Heart left ventricle (tissue), 13 donors: ENCODE results near the gene MRS2.

Experiments used
- POLR2A ChIP-seq, 2 donors: fragments of 450-650 bp; IDR thresholded peaks; one replicate each; pipeline ENCODE4 v1.6.1; 2017; ENCODE audit warnings: antibody characterized with exemption in 2 of 2, mild to moderate bottlenecking in 2 of 2, moderate library complexity in 2 of 2
- TF ChIP-seq, protein P1 (sequence below), 12 donors: fragments of 200-600 bp; sonication (generic) in 4 of 12; IDR thresholded peaks; one replicate each; pipeline versions ENCODE4 v1.5.0 to v1.8.0; 2018 to 2022; ENCODE audit warnings: antibody characterized with exemption in 12 of 12, mild to moderate bottlenecking in 5 of 12
- donor health status: ischemic (EF 13 %, LVEDD 7.1; RV severe dilation, severe dysfunction).
- donor health status: DM: no; HTN: yes; CAD: no.
- donor health status: DM: no; HTN: no; CAD: no.
- donor health status: ischemic (EF 25% LVEDD 6.9; RV normal size, moderate dysfunction).
- donor health status: ischemic (EF 25% LVEDD 5.7; RV mildly dilated, moderate dysfunction).
- donor health status: ischemic (EF 35%, LVEDD 5.7; RV mildly dilated, moderate dysfunction).
- donor health status: nonischemic (EF 11% LVEDD 7.7; RV severe dilation, severe dysfunction).
- donor health status: DM: yes; HTN: yes; CAD: no.
- donor health status: PGD.
- donor health status: ischemic (EF 29% LVEDD 5.4; RV normal size, mild dysfunction).
- donor health status: nonischemic (EF 23%, LVEDD 6.1; RV moderate dilation, normal function).

DNA sequence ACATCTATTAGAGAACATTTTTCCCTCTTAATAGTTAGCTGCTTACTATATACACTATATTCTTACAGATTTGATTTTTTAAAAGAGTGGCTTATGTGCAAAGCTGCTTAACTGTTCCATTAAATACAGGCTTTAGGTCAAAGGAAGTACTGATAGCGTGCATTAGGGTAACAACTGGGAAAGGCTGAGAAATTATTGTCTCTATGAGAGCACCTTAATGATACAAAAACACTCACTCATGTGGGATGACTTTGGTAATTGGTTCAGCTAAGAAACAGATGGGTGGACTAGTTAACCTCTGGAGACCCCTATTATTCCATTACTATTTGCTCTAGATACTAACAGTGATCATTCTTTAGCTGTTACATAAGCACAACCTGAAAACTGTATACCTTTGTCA, 48.9 kb upstream of the MRS2 start:
- TF ChIP-seq, protein P1, sequence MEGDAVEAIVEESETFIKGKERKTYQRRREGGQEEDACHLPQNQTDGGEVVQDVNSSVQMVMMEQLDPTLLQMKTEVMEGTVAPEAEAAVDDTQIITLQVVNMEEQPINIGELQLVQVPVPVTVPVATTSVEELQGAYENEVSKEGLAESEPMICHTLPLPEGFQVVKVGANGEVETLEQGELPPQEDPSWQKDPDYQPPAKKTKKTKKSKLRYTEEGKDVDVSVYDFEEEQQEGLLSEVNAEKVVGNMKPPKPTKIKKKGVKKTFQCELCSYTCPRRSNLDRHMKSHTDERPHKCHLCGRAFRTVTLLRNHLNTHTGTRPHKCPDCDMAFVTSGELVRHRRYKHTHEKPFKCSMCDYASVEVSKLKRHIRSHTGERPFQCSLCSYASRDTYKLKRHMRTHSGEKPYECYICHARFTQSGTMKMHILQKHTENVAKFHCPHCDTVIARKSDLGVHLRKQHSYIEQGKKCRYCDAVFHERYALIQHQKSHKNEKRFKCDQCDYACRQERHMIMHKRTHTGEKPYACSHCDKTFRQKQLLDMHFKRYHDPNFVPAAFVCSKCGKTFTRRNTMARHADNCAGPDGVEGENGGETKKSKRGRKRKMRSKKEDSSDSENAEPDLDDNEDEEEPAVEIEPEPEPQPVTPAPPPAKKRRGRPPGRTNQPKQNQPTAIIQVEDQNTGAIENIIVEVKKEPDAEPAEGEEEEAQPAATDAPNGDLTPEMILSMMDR (IDR thresholded peaks at IDR 0.05) = no peak
- no peak for TF ChIP-seq POLR2A (IDR thresholded peaks at IDR 0.05)
